H9 (cell line): ENCODE data around the gene NOS1AP. TPM values are rescaled to one million over a fixed set of nuclear protein-coding genes. Genes with fewer than 3 reads are reported as not detected.

Source experiments
- DNase-seq: peaks from one replicate; pipeline ENCODE4 v3.0.0-alpha.2; 2017
- H2AFZ ChIP-seq: one replicate; pipeline ENCODE4 v1.6.1; 2013; ENCODE audit warnings: mild to moderate bottlenecking, low read length, control low read depth, moderate library complexity
- H2AK5ac ChIP-seq: 2 replicates; pipeline ENCODE4 v1.6.1; 2013; ENCODE audit warnings: low read length, control low read depth, mixed read lengths; ENCODE audit not compliant: insufficient read length
- H2BK120ac ChIP-seq: one replicate; pipeline ENCODE4 v1.6.1; 2013; ENCODE audit warnings: low read depth, mild to moderate bottlenecking, low read length, control low read depth, inconsistent platforms; ENCODE audit not compliant: poor library complexity, severe bottlenecking
- H2BK12ac ChIP-seq: 2 replicates; pipeline ENCODE4 v1.6.1; 2013; ENCODE audit warnings: low read length, control low read depth, mixed read lengths, low read depth; ENCODE audit not compliant: insufficient read length
- H2BK15ac ChIP-seq: 2 replicates; pipeline ENCODE4 v1.6.1; 2013; ENCODE audit warnings: low read depth, low read length, control low read depth
- H2BK20ac ChIP-seq: one replicate; pipeline ENCODE4 v1.6.1; 2013; ENCODE audit warnings: low read depth, mild to moderate bottlenecking, low read length, control low read depth, inconsistent platforms; ENCODE audit not compliant: poor library complexity, severe bottlenecking
- H2BK5ac ChIP-seq: 2 replicates; pipeline ENCODE4 v1.6.1; 2013; ENCODE audit warnings: low read length, control low read depth, mixed read lengths; ENCODE audit not compliant: insufficient read length
- H3K14ac ChIP-seq: 2 replicates; pipeline ENCODE4 v1.6.1; 2013; ENCODE audit warnings: low read length, control low read depth; ENCODE audit not compliant: insufficient read depth
- H3K18ac ChIP-seq: 2 replicates; pipeline ENCODE4 v1.6.1; 2013; ENCODE audit warnings: low read depth, mild to moderate bottlenecking, mixed read lengths, low read length, control low read depth; ENCODE audit not compliant: insufficient read length
- H3K23ac ChIP-seq: 2 replicates; pipeline ENCODE4 v1.6.1; 2013; ENCODE audit warnings: low read length, control low read depth, mixed read lengths, low read depth; ENCODE audit not compliant: insufficient read length
- H3K23me2 ChIP-seq: 2 replicates; pipeline ENCODE4 v1.6.1; 2013; ENCODE audit warnings: low read depth, mild to moderate bottlenecking, mixed read lengths, low read length, control low read depth; ENCODE audit not compliant: insufficient read length, poor library complexity, severe bottlenecking
- H3K27ac ChIP-seq: 2 replicates; pipeline ENCODE4 v1.5.1; 2013; ENCODE audit warnings: low read length, control low read depth, mixed read lengths, low read depth; ENCODE audit not compliant: insufficient read length
- H3K27me3 ChIP-seq: 2 replicates; pipeline ENCODE4 v1.6.1; 2013; ENCODE audit warnings: low read length, control low read depth, inconsistent platforms; ENCODE audit not compliant: insufficient read depth
- H3K4ac ChIP-seq: 2 replicates; pipeline ENCODE4 v1.6.1; 2013; ENCODE audit warnings: low read depth, mild to moderate bottlenecking, control low read depth, inconsistent platforms, low read length, moderate library complexity
- H3K4me1 ChIP-seq: 2 replicates; pipeline ENCODE4 v1.6.1; 2013; ENCODE audit warnings: low read length, control low read depth, inconsistent platforms; ENCODE audit not compliant: insufficient read depth
- H3K4me2 ChIP-seq: 2 replicates; pipeline ENCODE4 v1.6.1; 2013; ENCODE audit warnings: low read length, control low read depth, mixed read lengths; ENCODE audit not compliant: insufficient read length, insufficient read depth
- H3K56ac ChIP-seq: 2 replicates; pipeline ENCODE4 v1.6.1; 2013; ENCODE audit warnings: low read depth, mild to moderate bottlenecking, mixed read lengths, low read length, control low read depth; ENCODE audit not compliant: insufficient read length
- H3K79me1 ChIP-seq: 2 replicates; pipeline ENCODE4 v1.6.1; 2013; ENCODE audit warnings: low read depth, mild to moderate bottlenecking, moderate library complexity, low read length, control low read depth, inconsistent platforms; ENCODE audit not compliant: insufficient read depth, poor library complexity, severe bottlenecking
- H3K79me2 ChIP-seq: 2 replicates; pipeline ENCODE4 v1.6.1; 2013; ENCODE audit warnings: low read length, control low read depth, inconsistent platforms; ENCODE audit not compliant: insufficient read depth
- H3K9ac ChIP-seq: 2 replicates; pipeline ENCODE4 v1.6.1; 2013; ENCODE audit warnings: low read length, control low read depth, mixed read lengths; ENCODE audit not compliant: insufficient read length; ENCODE audit errors: extremely low read depth
- H3K9me3 ChIP-seq: one replicate; pipeline ENCODE4 v1.6.1; 2013; ENCODE audit warnings: low read depth, low read length, inconsistent platforms; ENCODE audit not compliant: control insufficient read depth
- H3T11ph ChIP-seq: one replicate; pipeline ENCODE4 v1.6.1; 2013; ENCODE audit warnings: mild to moderate bottlenecking, low read length, control low read depth, inconsistent platforms
- H4K20me1 ChIP-seq: one replicate; pipeline ENCODE4 v1.6.1; 2013; ENCODE audit not compliant: control insufficient read depth, insufficient read length, insufficient read depth
- H4K5ac ChIP-seq: 2 replicates; pipeline ENCODE4 v1.6.1; 2013; ENCODE audit warnings: low read depth, mild to moderate bottlenecking, mixed read lengths, low read length, control low read depth; ENCODE audit not compliant: insufficient read length
- H4K8ac ChIP-seq: replicated peaks from 2 replicates; pipeline ENCODE4 v1.6.1; 2013; ENCODE audit warnings: low read length, control low read depth, mixed read lengths, low read depth; ENCODE audit not compliant: insufficient read length
- H4K91ac ChIP-seq: 2 replicates; pipeline ENCODE4 v1.6.1; 2013; ENCODE audit warnings: low read depth, mild to moderate bottlenecking, moderate library complexity, mixed read lengths, low read length, control low read depth; ENCODE audit not compliant: insufficient read length
- H3K27ac Mint-ChIP-seq, 3 experiments: 2 replicates in 2 of 3; 3 replicates in 1 of 3; pipeline ENCODE4 v1.8.0; 2020 to 2021; ENCODE audit warnings: mixed read lengths in 3 of 3, mild to moderate bottlenecking in 1 of 3, moderate library complexity in 1 of 3
- H3K27me3 Mint-ChIP-seq: 2 replicates; pipeline ENCODE4 v1.8.0; 2021; ENCODE audit warnings: low read depth, mild to moderate bottlenecking, moderate library complexity, mixed read lengths
- H3K36me3 Mint-ChIP-seq, 3 experiments: 2 replicates in 2 of 3; 3 replicates in 1 of 3; pipeline ENCODE4 v1.8.0; 2020 to 2021; ENCODE audit warnings: low read depth in 3 of 3, mixed read lengths in 3 of 3; ENCODE audit not compliant: insufficient read depth in 1 of 3
- H3K4me1 Mint-ChIP-seq, 2 experiments: 2 replicates each; pipeline ENCODE4 v1.8.0; 2020; ENCODE audit warnings: mixed read lengths in 2 of 2
- H3K4me3 Mint-ChIP-seq, 2 experiments: 2 replicates in 1 of 2; 3 replicates in 1 of 2; pipeline ENCODE4 v1.8.0; 2020 to 2021; ENCODE audit warnings: mild to moderate bottlenecking in 2 of 2, mixed read lengths in 2 of 2, moderate library complexity in 1 of 2
- H3K9me3 Mint-ChIP-seq, 2 experiments: 2 replicates in 1 of 2; 3 replicates in 1 of 2; pipeline ENCODE4 v1.8.0; 2020; ENCODE audit warnings: mild to moderate bottlenecking in 2 of 2, mixed read lengths in 2 of 2, moderate library complexity in 1 of 2
- CTCF ChIP-seq: fragments of 200-600 bp; sonication (generic); conservative IDR thresholded peaks from 3 replicates; pipeline ENCODE4 v1.8.0; 2021; ENCODE audit warnings: antibody characterized with exemption, mild to moderate bottlenecking
- WGBS: extraction: QIAGEN DNeasy Blood & Tissue Kit; methylation state at CpG from one replicate; pipeline ENCODE4 v1.1.7; 2013; ENCODE audit warnings: missing lambda C conversion rate, low lambda C conversion rate, mixed read lengths; ENCODE audit not compliant: insufficient read length; ENCODE audit errors: extremely low coverage; 5-methylcytosine and 5-hydroxymethylcytosine counted together
- total RNA-seq: library from RNA; stranded (reverse); gene quantifications from 2 replicates; pipeline ENCODE4 v1.2.1, GENCODE V29; 2021

NOS1AP gene
- total RNA-seq, 1 experiment from 2014 or later, result 8.4 TPM

DNA sequence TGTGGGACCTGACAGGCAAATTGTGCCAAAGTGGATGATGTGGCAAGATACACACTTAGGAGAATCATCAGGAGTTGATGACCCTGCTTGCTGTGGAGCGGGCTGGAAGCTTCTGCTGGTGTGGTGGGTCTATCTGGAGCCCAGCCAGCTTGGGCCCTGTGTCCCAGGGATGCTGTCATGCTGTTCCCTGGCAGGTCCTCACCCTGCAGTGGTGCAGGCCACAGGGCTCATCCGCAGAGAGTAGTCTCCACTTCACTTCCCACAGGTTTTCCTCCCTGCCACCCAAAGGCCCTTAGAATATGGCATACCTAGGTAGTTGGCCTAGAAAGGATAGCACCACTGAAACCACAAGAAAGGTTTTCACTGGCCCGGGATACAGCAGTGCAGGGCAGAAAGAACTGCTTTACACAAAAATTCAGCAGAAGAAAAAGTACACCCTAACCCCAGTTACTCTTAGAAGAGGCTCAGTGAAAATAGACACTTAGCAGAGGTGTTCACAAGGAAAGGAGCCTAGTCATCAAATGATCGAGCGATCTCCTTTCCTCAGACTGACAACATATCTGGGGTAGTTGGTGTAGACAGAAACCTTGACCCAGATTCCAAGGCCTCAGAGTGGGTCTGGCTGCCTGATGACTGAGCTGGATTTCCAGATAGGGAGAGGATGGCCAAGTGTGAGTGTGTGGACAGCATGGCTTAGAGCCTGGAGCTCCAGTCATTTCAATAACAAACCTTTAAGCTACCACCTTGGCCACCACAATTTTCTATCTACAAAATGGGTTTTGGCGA is 310.8 kb downstream of the NOS1AP start:
- no peak for TF ChIP-seq CTCF
- no peak overlapping the region for H4K5ac ChIP-seq
- H2BK5ac ChIP-seq, result no peak overlapping the region
- no peaks in the 10 kb centered on the region for H3K23me2 ChIP-seq
- no peak overlapping the region for H2BK20ac ChIP-seq
- no peak overlapping the region for H3K9ac ChIP-seq
- no peaks in the 10 kb centered on the region for H3K4me1 ChIP-seq
- H3K79me1 ChIP-seq, result no peaks in the 10 kb centered on the region
- peaks cover 9 to 13% of the 10 kb centered on the region in 2 experiments for H3K4me1 Mint-ChIP-seq
- no peaks in the 10 kb centered on the region for H3K27me3 ChIP-seq
- no peak overlapping the region for H3K4me2 ChIP-seq
- H3T11ph ChIP-seq, result no peak overlapping the region
- no peak overlapping the region for H3K56ac ChIP-seq
- no peaks in the 10 kb centered on the region for H3K9me3 Mint-ChIP-seq
- H3K27me3 Mint-ChIP-seq, result no peaks in the 10 kb centered on the region; the same call in 1 of the 2 replicates
- no peak overlapping the region for H2AFZ ChIP-seq
- no peak overlapping the region for H2BK12ac ChIP-seq
- H2BK120ac ChIP-seq, result no peak overlapping the region
- WGBS, result no CpG with 5 or more reads among the region's 6 CpGs
- no peak overlapping the region for H3K27ac ChIP-seq
- H3K14ac ChIP-seq, result no peak overlapping the region
- H3K36me3 Mint-ChIP-seq, result peaks cover 8 to 23% (median 17%) of the 10 kb centered on the region in 3 experiments; a peak in 6 of 7 replicates
- no peak overlapping the region for H3K18ac ChIP-seq
- H2BK15ac ChIP-seq, result no peak overlapping the region
- H4K8ac ChIP-seq, result no peak overlapping the region
- DNase-seq, result no peak
- H3K27ac Mint-ChIP-seq, result no peak overlapping the region
- no peaks in the 10 kb centered on the region for H3K79me2 ChIP-seq
- no peak overlapping the region for H3K4me3 Mint-ChIP-seq
- H2AK5ac ChIP-seq, result no peak overlapping the region
- H3K9me3 ChIP-seq, result no peaks in the 10 kb centered on the region
- no peak overlapping the region for H3K23ac ChIP-seq
- H4K20me1 ChIP-seq, result no peaks in the 10 kb centered on the region
- H3K4ac ChIP-seq, result no peak overlapping the region
- no peak overlapping the region for H4K91ac ChIP-seq
